ENCODE results near the gene UBC.

UBC gene

DNA sequence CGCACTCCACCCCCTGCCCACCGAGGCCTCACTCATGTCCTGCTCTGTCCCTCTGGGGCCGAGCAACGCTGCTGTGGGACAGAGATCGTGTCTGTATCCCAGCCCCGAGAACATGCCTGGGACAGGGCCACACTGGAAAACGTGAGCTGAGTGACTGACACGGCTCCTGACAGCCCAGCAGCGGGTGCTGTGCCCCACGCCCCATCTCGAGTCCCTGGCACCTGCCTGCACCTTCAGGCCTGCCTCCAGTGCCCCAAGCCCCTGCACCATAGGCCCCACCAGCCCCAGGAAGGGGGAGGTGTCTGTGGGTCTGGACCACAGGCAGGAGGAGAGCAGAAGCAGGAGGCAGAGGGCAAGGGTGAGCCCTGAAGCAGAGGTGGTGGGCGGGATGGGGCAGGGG lies 34.6 kb upstream of the UBC start:
- TF ChIP-seq, protein P1, sequence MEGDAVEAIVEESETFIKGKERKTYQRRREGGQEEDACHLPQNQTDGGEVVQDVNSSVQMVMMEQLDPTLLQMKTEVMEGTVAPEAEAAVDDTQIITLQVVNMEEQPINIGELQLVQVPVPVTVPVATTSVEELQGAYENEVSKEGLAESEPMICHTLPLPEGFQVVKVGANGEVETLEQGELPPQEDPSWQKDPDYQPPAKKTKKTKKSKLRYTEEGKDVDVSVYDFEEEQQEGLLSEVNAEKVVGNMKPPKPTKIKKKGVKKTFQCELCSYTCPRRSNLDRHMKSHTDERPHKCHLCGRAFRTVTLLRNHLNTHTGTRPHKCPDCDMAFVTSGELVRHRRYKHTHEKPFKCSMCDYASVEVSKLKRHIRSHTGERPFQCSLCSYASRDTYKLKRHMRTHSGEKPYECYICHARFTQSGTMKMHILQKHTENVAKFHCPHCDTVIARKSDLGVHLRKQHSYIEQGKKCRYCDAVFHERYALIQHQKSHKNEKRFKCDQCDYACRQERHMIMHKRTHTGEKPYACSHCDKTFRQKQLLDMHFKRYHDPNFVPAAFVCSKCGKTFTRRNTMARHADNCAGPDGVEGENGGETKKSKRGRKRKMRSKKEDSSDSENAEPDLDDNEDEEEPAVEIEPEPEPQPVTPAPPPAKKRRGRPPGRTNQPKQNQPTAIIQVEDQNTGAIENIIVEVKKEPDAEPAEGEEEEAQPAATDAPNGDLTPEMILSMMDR (IDR thresholded peaks at IDR 0.05) = no peak
- no peaks in the 10 kb centered on the region for H3K79me2 ChIP-seq
- no peaks in the 10 kb centered on the region for H3K27me3 ChIP-seq (ENCODE audit: control insufficient read depth, insufficient read depth, low read length)
- H3K27ac ChIP-seq = no peak overlapping the region
- H3K4me2 ChIP-seq (ENCODE audit: low read length) = no peak overlapping the region
- no peaks in the 10 kb centered on the region for H3K4me1 ChIP-seq
- no peak overlapping the region for H3K9ac ChIP-seq
- no peaks in the 10 kb centered on the region for H3K36me3 ChIP-seq (ENCODE audit: control insufficient read depth, insufficient read depth, low read length)
- no peak overlapping the region for H3K4me3 ChIP-seq (ENCODE audit: low read depth, low read length)
- no peaks in the 10 kb centered on the region for H3K9me3 ChIP-seq (ENCODE audit: control insufficient read depth, low read length)
- no peak overlapping the region for H2AFZ ChIP-seq

DNA sequence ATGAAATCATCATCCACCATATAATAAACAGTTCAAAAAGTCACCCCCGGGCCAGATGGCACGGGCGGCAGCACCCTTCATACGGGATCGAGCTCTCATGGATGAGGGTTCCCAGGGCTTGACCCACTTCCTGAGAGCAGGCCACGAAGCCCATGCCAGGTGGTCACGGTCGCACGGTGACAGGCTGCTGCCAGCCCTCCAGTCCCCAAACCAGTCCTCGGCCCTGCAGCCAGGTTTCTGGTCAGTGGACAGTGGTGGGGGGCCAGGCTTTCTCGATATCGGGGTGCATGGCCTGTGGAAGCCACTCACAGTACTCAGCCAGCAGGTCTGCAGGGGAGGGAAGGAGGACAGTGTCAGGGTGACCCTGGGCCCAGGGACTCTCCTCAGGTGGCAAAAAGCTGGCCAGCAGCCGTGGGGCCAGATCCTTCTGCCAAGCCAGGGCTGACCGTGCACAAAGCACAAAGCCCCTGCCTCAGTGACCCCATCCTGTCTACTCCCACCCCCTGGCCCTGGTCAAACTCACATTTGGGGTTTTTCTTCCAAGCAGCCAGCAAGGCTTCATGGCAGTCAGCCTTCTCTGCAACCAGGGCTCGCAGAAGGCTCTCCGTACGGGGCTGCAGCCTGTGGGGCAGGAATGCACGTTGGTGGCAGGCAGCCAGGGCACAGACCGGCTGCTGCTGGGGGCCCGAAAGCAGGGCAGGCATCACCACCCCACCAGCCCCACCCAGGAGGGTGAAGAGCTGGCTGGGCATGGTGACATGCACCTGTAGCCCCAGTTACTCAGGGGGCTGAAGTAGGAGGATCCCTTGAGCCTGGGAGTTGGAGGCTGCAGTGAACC lies 33.3 kb upstream of the UBC start:
- no peaks in the 10 kb centered on the region for H3K79me2 ChIP-seq
- H3K9ac ChIP-seq = no peak overlapping the region
- no peaks in the 10 kb centered on the region for H3K4me1 ChIP-seq
- no peaks in the 10 kb centered on the region for H3K36me3 ChIP-seq (ENCODE audit: control insufficient read depth, insufficient read depth, low read length)
- no peaks in the 10 kb centered on the region for H3K9me3 ChIP-seq (ENCODE audit: control insufficient read depth, low read length)
- no peak overlapping the region for H3K27ac ChIP-seq
- H2AFZ ChIP-seq = no peak overlapping the region
- H3K4me2 ChIP-seq (ENCODE audit: low read length) = no peak overlapping the region
- TF ChIP-seq, protein P1 (IDR thresholded peaks at IDR 0.05) = no peak
- no peaks in the 10 kb centered on the region for H3K27me3 ChIP-seq (ENCODE audit: control insufficient read depth, insufficient read depth, low read length)
- H3K4me3 ChIP-seq (ENCODE audit: low read depth, low read length) = no peak overlapping the region

- Histone ChIP-seq H3K79me2 (no peaks in the 10 kb centered on the region), H3K4me1 (no peaks in the 10 kb centered on the region), H2AFZ (no peak overlapping the region), H3K9ac (no peak overlapping the region), H3K36me3 (ENCODE audit: control insufficient read depth, insufficient read depth, low read length) (no peaks in the 10 kb centered on the region), H3K9me3 (ENCODE audit: control insufficient read depth, low read length) (no peaks in the 10 kb centered on the region), H3K4me3 (ENCODE audit: low read depth, low read length) (no peak overlapping the region), H3K27me3 (ENCODE audit: control insufficient read depth, insufficient read depth, low read length) (no peaks in the 10 kb centered on the region), H3K4me2 (ENCODE audit: low read length) (no peak overlapping the region), H3K27ac (no peak overlapping the region)
- TF ChIP-seq, protein P1 (IDR thresholded peaks at IDR 0.05) = no peak
Observed at GRCh38 chr12:124947013-124947412, 32.6 kb upstream of the UBC start.

DNA sequence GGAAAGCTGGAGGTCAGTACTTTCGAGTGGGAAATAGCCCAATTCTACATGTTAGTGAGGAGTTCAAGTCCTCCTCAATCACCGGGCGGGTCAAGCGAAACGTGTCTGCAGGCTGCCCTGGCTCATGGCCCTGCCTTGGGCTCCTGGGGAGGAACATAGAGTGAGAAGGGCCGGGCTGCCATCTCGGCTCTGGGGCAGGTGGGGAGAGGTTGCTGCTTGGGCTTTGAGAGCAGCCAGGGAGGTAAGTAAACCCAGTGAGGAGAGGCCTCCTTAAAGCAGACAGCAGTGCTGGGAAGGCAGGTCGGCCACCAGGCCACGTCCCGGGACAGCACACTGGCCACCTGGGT lies 32.0 kb upstream of the UBC start:
- H3K36me3 ChIP-seq (ENCODE audit: control insufficient read depth, insufficient read depth, low read length) = no peaks in the 10 kb centered on the region
- no peaks in the 10 kb centered on the region for H3K9me3 ChIP-seq (ENCODE audit: control insufficient read depth, low read length)
- H2AFZ ChIP-seq = no peak overlapping the region
- H3K27ac ChIP-seq = no peak overlapping the region
- no peaks in the 10 kb centered on the region for H3K79me2 ChIP-seq
- H3K4me1 ChIP-seq = no peaks in the 10 kb centered on the region
- no peaks in the 10 kb centered on the region for H3K27me3 ChIP-seq (ENCODE audit: control insufficient read depth, insufficient read depth, low read length)
- no peak overlapping the region for H3K4me3 ChIP-seq (ENCODE audit: low read depth, low read length)
- no peak overlapping the region for H3K4me2 ChIP-seq (ENCODE audit: low read length)
- TF ChIP-seq, protein P1 (IDR thresholded peaks at IDR 0.05) = no peak
- H3K9ac ChIP-seq = no peak overlapping the region

- Histone ChIP-seq H3K4me3 (ENCODE audit: low read depth, low read length) (peak overlapping the region; percentile 29), H3K4me2 (ENCODE audit: low read length) (peak overlapping the region; percentile 89), H3K9me3 (ENCODE audit: control insufficient read depth, low read length) (no peaks in the 10 kb centered on the region), H3K9ac (no peak overlapping the region), H3K4me1 (peaks cover 16% of the 10 kb centered on the region), H3K36me3 (ENCODE audit: control insufficient read depth, insufficient read depth, low read length) (no peaks in the 10 kb centered on the region), H2AFZ (peak overlapping the region; percentile 77), H3K27ac (peak overlapping the region; percentile 91), H3K79me2 (peaks cover 2% of the 10 kb centered on the region), H3K27me3 (ENCODE audit: control insufficient read depth, insufficient read depth, low read length) (no peaks in the 10 kb centered on the region)
- TF ChIP-seq, protein P1 (IDR thresholded peaks at IDR 0.05) = no peak
Observed at GRCh38 chr12:124941170-124941527, 26.7 kb upstream of the UBC start.

All from parathyroid adenoma (tissue), 2 donors.